A549 (cell line): ENCODE data around the gene N4BP2L2.

Experiments
- CBX2 ChIP-seq: fragments of 200-600 bp; sonication (generic); IDR thresholded peaks from 2 replicates; pipeline ENCODE4 v1.6.1; 2016; ENCODE audit warnings: low read depth, mild to moderate bottlenecking, borderline replicate concordance
- CTCF ChIP-seq: fragments of >200 bp; sonication (Bioruptor Twin); formaldehyde crosslinking; IDR thresholded peaks from 3 replicates; pipeline ENCODE4 v1.5.1; 2016
- EP300 ChIP-seq, 2 experiments: fragments of >200 bp; sonication (Bioruptor Twin); formaldehyde crosslinking; IDR thresholded peaks; 2 replicates in 1 of 2; 3 replicates in 1 of 2; pipeline ENCODE4 v1.6.1; 2016 to 2017
- ESRRA ChIP-seq: fragments of 150-350 bp; IDR thresholded peaks from 2 replicates; pipeline ENCODE4 v1.6.1; 2014; ENCODE audit warnings: mild to moderate bottlenecking, low read length, borderline replicate concordance
- JUN ChIP-seq, 2 experiments: fragments of >200 bp; sonication (Bioruptor Twin); formaldehyde crosslinking; IDR thresholded peaks; 2 replicates in 1 of 2; 3 replicates in 1 of 2; pipeline ENCODE4 v1.6.1; 2016 to 2017
- MAFK ChIP-seq: fragments of 450-650 bp; IDR thresholded peaks from 2 replicates; pipeline ENCODE4 v1.6.1; 2014; ENCODE audit not compliant: partially characterized antibody
- MAX ChIP-seq: IDR thresholded peaks from 2 replicates; pipeline ENCODE4 v1.6.1; 2012
- PHF8 ChIP-seq: fragments of 200-600 bp; sonication (generic); IDR thresholded peaks from 2 replicates; pipeline ENCODE4 v1.6.1; 2016; ENCODE audit warnings: low read depth, mild to moderate bottlenecking, antibody characterized with exemption, moderate library complexity, borderline replicate concordance
- POLR2A ChIP-seq: IDR thresholded peaks from 2 replicates; pipeline ENCODE4 v1.6.1; 2012; ENCODE audit warnings: mild to moderate bottlenecking, low read length
- RARB ChIP-seq: fragments of 250-450 bp; sonication (Bioruptor Pico); IDR thresholded peaks from 2 replicates; pipeline ENCODE4 v1.8.0; 2021; ENCODE audit warnings: mild to moderate bottlenecking, moderate library complexity
- SMC3 ChIP-seq: fragments of >200 bp; sonication (Bioruptor Twin); formaldehyde crosslinking; IDR thresholded peaks from 3 replicates; pipeline ENCODE4 v1.6.1; 2018; ENCODE audit warnings: inconsistent platforms
- TF ChIP-seq, protein P1 (sequence below): fragments of 200-600 bp; sonication (generic); IDR thresholded peaks from 2 replicates; pipeline ENCODE4 v1.6.1; 2016; ENCODE audit warnings: antibody characterized with exemption, mild to moderate bottlenecking, moderate library complexity
- TF ChIP-seq, protein P2 (sequence below): IDR thresholded peaks from 2 replicates; pipeline ENCODE4 v1.6.1; 2012

- TF ChIP-seq POLR2A (no peak), CTCF (no peak), MAX (no peak), CBX2 (no peak), MAFK (no peak), SMC3 (no peak), PHF8 (no peak), RARB (CRISPR knock-in tag) (no peak), EP300 (IDR thresholded peaks at IDR 0.05) (no peak), JUN (IDR thresholded peaks at IDR 0.05) (no peak), ESRRA (no peak)
- TF ChIP-seq, protein P1, sequence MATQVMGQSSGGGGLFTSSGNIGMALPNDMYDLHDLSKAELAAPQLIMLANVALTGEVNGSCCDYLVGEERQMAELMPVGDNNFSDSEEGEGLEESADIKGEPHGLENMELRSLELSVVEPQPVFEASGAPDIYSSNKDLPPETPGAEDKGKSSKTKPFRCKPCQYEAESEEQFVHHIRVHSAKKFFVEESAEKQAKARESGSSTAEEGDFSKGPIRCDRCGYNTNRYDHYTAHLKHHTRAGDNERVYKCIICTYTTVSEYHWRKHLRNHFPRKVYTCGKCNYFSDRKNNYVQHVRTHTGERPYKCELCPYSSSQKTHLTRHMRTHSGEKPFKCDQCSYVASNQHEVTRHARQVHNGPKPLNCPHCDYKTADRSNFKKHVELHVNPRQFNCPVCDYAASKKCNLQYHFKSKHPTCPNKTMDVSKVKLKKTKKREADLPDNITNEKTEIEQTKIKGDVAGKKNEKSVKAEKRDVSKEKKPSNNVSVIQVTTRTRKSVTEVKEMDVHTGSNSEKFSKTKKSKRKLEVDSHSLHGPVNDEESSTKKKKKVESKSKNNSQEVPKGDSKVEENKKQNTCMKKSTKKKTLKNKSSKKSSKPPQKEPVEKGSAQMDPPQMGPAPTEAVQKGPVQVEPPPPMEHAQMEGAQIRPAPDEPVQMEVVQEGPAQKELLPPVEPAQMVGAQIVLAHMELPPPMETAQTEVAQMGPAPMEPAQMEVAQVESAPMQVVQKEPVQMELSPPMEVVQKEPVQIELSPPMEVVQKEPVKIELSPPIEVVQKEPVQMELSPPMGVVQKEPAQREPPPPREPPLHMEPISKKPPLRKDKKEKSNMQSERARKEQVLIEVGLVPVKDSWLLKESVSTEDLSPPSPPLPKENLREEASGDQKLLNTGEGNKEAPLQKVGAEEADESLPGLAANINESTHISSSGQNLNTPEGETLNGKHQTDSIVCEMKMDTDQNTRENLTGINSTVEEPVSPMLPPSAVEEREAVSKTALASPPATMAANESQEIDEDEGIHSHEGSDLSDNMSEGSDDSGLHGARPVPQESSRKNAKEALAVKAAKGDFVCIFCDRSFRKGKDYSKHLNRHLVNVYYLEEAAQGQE, result no peak
- TF ChIP-seq, protein P2, sequence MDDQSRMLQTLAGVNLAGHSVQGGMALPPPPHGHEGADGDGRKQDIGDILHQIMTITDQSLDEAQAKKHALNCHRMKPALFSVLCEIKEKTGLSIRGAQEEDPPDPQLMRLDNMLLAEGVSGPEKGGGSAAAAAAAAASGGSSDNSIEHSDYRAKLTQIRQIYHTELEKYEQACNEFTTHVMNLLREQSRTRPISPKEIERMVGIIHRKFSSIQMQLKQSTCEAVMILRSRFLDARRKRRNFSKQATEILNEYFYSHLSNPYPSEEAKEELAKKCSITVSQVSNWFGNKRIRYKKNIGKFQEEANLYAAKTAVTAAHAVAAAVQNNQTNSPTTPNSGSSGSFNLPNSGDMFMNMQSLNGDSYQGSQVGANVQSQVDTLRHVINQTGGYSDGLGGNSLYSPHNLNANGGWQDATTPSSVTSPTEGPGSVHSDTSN, result no peak
Measured at GRCh38 chr13:32548837-32549236, 10.2 kb upstream of the N4BP2L2 start.
